Stimulated activated CD4-positive, alpha-beta T cell treated with anti-CD3 and anti-CD28 coated beads, Interleukin-12 subunit alpha, Interleukin-12 subunit beta, amount 100 ng/mL, for 4 hours (primary cell): ENCODE results near the gene PPIL1.
A peak's percentile ranks its signal among the peaks of the same experiment; 100 is the strongest.

Experiments
- DNase-seq: peaks from one replicate; pipeline ENCODE4 v3.0.0-alpha.2; 2020

PPIL1 gene

DNA sequence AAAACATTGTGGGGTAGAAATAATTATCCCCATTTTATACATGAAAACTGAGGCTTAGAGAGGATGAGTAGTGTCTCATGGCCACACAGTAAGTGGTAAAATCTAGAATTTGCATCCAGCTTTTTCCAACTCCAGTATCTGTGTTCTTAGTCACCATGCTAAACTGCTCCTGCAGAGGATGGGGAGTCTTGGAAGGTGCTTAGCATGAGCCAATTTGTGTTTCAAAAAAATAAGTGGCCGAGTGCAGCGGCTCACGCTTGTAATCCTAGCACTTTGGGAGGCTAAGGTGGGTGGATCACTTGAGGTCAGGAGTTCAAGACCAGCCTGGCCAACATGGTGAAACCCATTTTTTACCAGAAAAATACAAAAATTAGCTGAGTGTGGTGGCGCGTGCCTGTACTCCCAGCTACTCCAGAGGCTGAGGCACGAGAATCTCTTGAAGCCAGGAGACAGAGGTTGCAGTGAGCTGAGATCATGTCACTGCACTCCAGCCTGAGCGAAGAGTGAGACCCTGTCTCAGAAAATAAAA is 13.6 kb upstream of the PPIL1 start:
- DNase-seq: no peak

DNA sequence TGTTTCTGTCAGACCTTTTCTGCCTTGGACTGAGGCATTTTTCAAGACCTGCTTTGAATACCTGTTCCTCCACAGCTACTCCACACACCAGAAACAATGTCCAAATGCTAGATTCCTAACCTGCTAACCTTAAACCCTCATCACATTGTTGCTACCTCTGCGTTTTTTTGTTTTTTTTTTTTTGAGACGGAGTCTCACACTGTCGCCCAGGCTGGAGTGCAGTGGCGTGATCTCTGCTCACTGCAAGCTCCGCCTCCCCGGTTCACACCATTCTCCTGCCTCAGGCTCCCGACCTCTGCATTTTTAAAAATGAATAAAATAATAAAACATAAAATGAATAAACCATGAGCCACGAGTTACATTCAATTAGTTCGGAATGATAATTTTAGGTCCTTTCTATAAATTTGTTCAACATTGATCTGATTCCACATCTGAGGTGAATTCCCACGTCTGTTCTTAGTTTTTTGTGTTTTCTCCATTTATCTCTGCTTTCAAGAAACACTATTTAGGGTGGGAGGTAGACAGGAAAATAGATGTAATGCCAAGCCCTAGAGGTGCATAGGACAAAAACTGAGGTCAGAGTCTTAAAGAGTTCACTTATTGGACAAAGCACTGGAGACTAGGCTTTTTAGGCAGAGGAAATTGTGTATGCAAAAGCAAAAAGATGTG is 12.5 kb upstream of the PPIL1 start:
- DNase-seq: no peak

DNA sequence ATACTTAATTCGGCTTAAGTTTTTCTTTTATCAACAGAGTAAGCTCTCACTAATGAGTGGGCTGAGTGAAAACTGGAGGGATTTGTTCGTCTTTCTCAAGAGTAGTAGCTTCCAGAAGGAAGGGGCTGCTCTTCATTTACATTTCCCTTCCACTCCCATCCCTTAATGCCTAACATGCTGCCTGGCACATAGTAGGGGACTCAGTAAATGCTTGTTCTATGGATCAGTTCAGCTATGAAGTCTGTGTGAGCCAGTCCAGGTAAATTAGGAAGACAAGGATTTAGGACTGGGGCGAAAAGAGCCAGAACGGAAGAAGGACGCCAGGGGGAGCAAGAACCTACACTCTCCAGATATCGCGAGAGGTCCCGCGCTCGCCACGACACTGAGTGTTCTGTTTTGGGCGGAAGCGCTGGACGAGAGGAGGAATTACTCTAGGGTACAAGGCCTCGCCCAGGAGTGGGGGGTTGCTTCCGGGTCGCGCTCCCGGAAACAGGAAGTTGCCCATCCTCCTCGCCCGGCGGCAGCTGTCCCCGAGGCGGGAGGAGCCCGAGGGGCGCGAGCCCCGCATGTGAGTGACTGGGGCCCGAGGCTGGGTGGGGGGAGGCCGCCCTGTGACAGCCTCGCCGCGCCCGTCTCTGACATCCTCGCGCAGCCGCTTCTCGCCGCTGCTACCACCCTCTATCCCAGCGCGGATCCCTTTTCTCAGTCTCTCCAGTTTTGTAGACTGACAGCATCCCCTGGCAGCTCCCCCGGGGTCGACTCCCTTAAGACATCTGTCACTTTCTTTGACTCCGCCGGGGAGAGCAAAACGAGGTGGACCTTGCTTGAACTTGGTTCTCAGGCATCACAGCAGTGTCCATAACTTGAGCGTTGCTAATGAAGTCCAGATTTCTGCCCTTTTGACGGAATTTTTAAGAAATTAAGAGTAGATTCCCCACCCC is 11.1 kb upstream of the PPIL1 start, which contains the start of gene C6orf89:
C6orf89 (plus strand) TSS at position 492 of the 941 bp plus-strand sequence. CDS start 13,493 bp downstream, outside the sequence.
- DNase-seq: peak; percentile 95

DNA sequence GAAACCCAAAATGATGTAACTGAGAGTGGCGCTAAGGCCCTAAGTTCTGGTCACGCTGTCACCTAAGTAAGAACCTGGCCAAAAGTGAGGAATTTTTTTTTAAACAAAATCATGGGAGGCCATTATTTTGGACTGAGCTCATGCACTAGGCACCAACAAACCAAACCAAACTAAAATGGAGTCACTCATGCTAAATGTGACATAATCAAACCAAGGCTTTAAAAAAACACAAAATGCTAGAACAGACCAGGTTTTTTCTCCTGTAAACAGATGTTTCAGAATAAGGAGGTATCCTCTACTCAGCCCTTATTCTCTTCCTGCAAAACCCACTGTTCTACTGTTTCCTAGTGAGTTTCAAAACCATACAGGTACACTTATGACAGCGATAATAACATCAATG is 10.0 kb upstream of the PPIL1 start:
- no peak for DNase-seq

DNA sequence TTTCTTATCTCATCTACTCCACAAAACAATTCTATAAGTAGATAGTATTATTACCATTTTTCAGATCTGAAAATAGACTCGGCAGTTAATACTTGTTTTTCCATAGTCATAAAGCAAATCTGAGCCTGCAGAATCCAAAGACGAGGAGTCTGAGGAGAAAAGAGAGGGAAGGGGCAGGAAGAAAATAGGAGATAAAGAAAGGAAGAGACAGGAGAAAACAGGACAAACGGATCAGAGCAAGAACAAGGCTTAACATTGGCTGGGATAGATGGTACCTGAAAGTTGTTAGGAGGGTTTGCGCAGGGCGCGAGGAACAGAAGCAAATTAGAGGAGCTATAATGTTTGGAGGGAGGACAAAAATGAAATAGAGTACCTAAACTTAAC is 639 bp upstream of the PPIL1 start:
- no peak for DNase-seq

DNA sequence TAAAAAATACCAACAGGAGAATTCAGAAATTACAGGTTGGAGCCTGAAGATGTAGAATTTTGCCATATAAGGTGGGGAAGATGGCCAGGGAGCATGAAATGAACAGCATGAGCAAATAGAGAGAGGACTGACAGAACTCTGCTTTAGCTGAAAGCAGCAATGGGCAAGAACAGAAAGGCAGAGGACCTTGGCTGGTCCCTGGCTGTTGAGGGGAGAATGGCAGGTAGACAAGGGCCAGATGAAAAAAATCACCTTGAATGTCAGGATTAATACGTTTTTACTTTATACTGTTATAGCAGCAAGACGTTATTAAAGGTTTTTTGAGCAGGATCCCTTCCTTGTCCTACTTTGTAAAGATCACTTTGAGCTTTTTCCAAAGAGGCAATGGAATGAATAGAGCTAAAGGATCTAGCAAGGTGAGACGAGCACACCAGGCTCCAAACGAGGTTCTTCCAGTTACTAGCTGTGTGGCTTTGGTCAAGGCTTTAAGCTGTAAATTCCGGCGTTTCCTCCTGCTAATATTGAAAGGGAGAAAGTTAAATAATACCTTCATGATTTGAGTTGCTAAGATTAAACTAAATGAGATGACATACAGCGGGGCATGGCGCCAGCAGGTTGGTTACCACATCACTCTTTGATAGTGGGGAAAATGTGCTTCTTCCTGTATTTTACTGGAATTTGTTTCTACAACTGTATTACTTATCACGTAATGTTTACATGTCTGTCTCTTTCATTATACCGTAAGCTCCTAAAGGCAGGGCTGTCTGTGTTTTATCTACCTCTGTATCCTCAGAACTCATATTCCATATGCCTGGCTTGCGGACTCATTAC is 776 bp downstream of the PPIL1 start:
- no peak for DNase-seq

DNA sequence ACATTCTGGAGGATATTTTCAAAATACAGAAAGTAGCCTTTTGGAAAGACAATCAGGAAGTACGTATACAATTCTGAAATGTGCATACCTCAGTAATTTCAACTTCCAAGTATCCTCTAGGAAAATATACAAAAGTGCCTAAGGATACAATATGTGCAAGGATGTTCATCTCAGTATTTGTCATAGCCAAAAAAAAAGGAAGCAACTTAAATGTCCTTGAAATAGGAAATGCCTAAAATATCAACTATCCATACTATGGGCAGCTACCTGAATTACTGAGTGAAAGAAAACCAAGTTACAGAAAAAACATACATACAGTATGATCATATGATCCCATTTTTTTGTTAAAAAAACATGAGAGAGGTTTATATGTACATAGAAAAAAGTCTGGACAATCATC is 1.5 kb downstream of the PPIL1 start:
- no peak for DNase-seq

DNA sequence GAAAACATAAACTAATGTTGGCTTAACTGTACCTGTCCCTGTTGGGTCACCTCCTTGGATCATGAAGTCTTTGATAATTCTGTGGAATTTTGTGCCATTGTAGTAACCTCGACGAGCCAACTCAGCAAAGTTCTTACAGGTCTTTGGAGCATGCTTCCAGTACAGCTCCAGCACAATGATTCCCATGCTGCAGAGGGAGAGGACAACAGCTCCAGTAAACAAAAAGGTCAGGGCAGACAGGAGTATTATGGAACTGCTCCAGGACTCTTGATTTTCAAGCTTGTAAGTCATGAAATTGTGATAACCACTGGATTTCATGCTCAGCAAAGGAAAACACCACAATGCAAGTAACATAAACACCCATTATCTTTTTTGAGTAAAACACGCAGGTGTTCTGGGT is 2.9 kb downstream of the PPIL1 start:
- no peak for DNase-seq

DNA sequence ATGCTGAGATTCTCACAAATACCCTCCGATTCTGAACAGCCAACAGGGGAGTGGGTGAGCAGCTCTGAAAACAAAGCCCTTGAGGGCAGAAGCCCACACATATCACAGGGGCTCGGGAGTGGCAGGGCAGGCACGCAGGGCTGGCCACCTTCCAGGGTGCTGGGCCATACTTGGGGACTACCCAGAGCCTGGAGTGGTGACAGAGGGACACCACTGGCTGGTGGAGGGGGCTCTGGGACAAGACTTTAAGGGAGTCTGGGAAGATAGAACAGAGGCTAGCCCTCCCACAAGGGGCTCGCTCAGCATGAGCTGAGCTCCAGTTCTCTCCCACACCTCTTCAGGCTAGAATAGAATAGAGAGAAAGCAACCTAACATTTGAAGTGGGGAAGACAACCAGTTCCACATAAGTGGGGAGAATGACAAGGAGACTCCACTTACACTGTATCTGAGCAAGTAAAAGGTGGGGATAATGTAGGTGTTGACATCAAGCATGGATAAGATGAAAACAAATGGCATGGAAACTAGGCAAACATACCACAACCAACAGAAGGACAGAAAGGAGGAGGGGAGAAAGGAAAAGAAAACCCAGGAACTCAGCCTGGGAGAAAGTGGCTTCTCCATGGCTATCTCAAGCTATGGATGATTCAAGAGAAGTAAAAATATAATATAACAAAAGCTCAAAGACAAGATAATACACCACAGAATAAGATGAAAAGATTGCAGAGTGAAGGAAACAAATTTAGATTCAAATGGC is 7.0 kb downstream of the PPIL1 start:
- DNase-seq: no peak

DNA sequence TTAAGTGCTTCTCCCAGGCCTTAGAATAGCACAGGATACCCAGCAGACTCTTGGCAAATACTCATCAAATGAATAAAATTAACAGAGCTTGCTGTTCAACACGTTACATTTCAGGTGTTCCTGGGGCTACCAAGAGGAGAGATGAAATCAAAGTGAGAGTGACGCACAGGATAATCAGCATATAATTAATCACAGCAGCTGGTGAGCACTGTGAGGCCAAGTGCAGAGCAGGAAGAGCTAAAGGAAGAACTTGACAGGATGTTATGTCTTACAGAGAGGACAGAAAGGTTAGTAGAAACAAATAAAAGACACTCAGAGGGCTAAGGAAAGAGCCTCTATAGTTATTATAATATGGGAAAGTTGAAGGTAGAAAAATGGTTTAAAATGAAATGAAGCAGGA is 8.8 kb downstream of the PPIL1 start:
- DNase-seq: no peak

DNA sequence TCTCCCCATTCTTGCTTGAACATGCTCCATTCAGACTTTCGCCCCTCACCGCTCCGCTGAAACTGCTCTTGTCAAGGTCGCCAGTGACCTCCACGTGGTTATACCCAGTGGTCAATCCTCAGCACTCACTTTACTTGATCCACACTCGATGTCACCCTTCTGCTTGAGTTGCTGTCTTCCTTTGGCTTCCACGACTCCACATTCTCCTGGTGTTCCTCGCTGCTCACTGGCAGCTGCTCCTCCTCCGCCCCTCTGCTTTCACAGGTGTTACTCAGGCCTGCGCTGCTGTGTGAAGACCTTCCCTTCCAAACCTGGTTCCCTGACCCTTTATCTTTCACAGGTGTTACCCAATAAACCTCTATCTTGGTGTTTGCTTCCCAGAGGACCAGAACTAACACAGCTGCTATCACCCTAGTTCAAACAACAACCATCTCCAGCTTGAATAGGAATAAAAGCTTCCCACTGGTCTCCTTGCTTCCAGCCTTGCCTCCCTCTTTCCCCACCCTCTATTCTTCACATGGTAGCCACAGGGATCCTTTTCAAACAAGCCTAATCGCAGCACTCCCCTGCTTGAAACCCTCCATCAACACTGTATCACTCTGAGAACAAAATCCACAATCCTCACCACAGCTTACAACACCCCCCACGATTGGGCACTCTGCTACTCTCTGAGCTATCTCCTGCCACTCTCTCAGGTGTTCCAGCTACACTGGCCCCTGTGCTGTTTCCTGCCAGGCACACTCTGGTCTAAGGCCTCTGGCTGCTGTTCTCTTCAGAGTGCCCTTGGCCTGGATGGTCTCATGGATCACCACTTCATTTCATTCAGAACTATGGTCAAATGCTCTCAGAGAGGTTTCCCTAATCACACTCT is 10.7 kb downstream of the PPIL1 start:
- no peak for DNase-seq

DNA sequence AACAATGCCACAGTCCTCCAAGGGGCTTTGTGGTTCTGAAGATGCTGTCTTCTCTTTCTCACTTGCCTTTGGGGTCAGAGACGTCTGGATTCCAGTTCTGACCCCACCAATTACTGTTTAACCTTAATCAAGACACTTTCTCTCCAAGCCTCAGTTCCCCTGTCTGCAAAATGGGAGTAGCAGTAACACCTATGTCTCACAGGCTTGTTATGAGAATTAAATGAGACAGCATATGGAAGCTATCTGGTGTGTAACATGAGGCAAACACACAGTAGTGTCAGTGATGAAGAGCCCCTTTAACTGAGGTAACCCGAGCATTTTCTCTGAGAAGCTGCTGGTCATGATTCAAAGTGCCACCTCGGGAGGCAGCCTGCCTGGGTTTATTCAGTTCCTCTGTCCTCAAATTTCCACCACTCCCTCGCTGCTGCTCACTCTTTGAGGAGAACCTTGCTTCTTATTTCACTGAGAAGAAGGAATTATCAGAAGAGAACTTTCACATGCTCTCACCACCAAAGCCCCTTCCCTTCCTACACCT is 11.7 kb downstream of the PPIL1 start:
- no peak for DNase-seq

DNA sequence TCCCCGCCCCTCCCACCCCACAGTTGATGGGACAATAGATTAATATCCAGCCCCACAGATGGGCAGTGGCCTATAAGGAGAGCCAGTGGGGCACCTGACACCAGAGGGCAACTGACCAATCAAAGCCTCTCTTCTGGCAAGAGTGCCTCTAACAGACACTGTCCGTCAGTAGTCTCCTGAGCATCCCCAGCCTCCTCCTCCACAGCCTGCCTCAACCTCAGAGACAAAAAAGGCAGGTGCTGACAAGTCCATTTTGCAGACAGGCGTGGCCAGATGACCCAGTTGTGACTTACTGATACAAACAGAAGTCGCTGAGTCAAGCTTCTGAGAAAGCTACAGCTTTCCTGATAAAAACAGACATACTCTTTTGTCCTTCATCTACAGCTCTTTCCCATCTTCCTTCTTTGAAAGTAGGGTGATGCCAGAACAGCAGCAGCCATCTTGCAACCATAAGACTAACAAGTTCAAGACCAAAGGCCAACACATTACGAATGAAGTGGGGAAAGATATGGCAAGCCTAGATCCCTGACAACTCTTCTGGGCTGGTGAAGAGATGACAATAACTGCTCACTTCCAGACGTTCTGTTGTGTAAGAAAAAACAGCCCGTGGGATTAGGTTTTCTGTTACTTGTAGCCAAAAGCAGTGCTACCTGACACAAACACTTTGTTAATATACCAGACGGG is 12.3 kb downstream of the PPIL1 start:
- no peak for DNase-seq

DNA sequence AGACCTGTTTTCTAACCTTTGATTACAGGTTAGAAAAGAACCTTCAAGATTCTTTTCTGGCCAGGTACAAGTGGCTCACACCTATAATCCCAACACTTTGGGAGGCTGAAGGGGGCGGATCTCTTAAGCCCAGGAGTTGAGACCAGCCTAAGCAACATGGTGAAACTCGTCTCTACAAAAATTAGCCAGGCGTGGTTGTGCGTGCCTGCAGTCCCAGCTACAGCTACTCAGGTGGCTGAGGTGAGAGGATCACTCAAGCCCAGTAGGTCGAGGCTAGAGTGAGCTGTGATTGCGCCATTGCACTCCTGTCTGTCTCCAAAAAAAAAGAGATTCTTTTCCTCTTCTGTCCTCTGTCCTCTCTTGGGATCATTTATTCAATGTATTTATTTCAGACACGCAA is 14.5 kb downstream of the PPIL1 start:
- no peak for DNase-seq

DNA sequence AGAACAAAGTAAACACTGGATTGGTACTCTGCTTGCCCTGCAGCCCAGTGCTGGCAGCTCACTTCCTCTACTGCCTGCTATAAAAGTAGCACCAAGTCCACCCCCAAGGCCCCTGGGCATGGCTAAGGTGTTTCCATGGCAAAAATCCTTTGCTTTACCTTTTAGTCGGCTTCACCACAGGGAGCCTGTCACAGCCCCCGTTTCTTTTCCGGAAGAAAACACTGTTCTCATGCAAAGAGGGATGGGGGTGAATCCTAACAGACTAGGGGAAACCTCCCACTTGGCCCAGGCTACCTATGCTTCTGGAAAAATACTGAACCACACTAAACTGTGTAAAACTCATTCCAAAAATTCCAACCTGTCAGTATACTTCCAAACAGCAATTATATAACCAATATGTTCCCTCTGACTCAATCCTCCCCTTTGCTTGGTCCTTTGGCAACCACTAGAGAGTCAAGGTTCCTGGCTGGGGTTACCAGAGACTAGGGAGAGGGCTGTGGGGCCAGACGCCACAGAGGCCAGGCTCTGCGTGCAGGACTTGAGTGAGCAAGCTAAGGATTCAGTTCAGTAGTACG is 16.1 kb downstream of the PPIL1 start:
- DNase-seq: no peak

DNA sequence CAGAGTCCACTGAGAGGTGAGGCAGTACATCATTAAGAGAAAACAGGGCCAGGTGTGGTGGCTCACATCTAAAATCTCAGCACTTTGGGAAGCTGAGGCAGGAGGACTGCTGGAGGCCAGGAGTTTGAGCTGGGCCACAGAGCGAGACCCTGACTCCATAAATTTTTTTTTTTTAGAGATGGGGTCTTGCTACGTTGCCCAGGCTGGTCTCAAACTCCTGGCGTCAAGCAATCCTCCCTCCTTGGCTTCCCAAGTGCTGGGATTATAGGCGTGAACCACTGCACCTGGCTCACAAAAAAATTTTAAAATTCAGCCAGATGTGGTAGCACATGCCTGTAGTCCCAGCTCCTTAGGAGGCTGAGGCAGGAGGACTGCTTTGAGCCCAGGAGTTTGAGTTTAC is 17.3 kb downstream of the PPIL1 start:
- no peak for DNase-seq

DNA sequence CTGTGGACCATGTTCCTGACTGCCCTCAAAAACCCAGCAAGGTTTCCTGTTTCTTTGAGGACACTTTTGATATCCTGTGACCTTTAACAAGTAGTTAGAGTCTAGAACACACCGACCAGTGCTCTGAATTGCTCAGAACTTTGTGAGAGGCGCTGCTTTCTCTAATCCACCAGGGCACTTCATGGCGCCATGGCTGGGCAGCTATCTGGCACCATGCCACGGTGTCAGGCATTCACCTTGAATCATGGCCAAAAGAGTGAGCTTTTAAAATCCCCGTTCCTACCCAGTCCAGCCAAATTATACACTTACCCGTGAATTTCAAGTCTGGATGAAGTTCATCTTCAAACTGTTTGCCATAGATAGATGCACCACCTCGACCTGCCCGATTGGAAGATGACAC is 18.3 kb downstream of the PPIL1 start:
- no peak for DNase-seq

DNA sequence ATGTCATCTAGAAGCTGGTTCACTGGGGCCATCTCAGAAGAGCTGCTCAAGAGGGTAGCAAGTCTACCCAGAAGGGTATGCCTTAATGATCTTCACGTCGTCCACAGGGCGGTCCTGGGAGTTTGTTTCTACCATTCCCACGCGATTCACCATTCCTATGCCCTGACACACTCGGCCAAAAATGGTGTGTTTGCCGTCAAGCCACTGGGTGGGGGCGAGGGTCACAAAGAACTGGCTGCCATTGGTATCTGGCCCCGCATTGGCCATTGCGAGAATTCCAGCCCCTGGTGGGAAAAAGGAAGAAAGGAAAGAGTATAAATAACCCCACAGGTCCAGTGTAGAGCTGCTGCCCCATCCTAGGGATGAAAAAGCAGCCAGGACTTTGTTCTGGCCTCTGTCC is 18.9 kb downstream of the PPIL1 start:
- no peak for DNase-seq

DNA sequence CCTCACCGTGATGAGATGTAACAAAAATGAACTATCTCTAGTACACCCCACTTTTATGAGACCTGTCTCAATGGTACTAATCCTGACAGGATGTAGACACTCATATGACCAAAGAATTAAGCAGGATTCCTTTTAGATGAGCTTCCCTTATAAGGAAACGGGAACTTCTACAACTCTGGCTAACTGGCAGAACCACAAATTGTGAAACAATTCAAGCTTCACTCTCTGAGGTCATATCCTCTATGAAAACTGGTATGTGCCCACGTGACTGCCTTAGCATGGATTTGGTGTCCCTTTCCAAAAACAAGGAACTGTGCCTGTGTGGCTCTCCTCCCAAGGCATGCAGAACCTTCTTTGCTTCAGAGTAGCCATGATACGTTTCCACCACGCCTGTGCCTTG is 21.3 kb downstream of the PPIL1 start:
- no peak for DNase-seq
